Trophoblast cell (in vitro differentiated cells and primary cell): Measurements from ENCODE around the gene GOLGA5.
"Not testable (repeated sequence)": the region's sequence is repeated elsewhere in the genome, so short reads cannot be mapped to it uniquely, and the experiment has no call there.

Source experiments
- DNase-seq, 2 donors: peaks; one replicate each; pipeline ENCODE4 v3.0.0-alpha.2; 2016
- H2AFZ ChIP-seq: 2 replicates; pipeline ENCODE4 v1.6.1; 2013; ENCODE audit warnings: low read length, moderate library complexity, mild to moderate bottlenecking; ENCODE audit not compliant: insufficient read depth, poor library complexity
- H2AK5ac ChIP-seq: 2 replicates; pipeline ENCODE4 v1.6.1; 2013; ENCODE audit warnings: mild to moderate bottlenecking, low read length
- H2BK120ac ChIP-seq: 2 replicates; pipeline ENCODE4 v1.6.1; 2013; ENCODE audit warnings: low read length, mild to moderate bottlenecking, moderate library complexity; ENCODE audit not compliant: insufficient read depth, poor library complexity
- H2BK12ac ChIP-seq: 2 replicates; pipeline ENCODE4 v1.6.1; 2013; ENCODE audit warnings: mild to moderate bottlenecking, low read length, moderate library complexity
- H2BK5ac ChIP-seq: 2 replicates; pipeline ENCODE4 v1.6.1; 2013; ENCODE audit warnings: low read length, low read depth, moderate library complexity, mild to moderate bottlenecking; ENCODE audit not compliant: poor library complexity
- H3K14ac ChIP-seq: 2 replicates; pipeline ENCODE4 v1.6.1; 2013; ENCODE audit warnings: mild to moderate bottlenecking, low read length
- H3K18ac ChIP-seq: 2 replicates; pipeline ENCODE4 v1.6.1; 2013; ENCODE audit warnings: mild to moderate bottlenecking, low read length
- H3K23ac ChIP-seq: 2 replicates; pipeline ENCODE4 v1.6.1; 2013; ENCODE audit warnings: low read length
- H3K27ac ChIP-seq: 2 replicates; pipeline ENCODE4 v1.5.1; 2013; ENCODE audit warnings: low read depth, mild to moderate bottlenecking, inconsistent platforms, low read length, moderate library complexity
- H3K27me3 ChIP-seq: 2 replicates; pipeline ENCODE4 v1.6.1; 2013; ENCODE audit warnings: inconsistent platforms, mild to moderate bottlenecking, low read length, moderate library complexity; ENCODE audit not compliant: insufficient read depth
- H3K36me3 ChIP-seq, 2 experiments: 1 replicate in 1 of 2; 2 replicates in 1 of 2; pipeline ENCODE4 v1.6.1; 2013; ENCODE audit warnings: low read length in 2 of 2, mild to moderate bottlenecking in 2 of 2, moderate library complexity in 1 of 2; ENCODE audit not compliant: insufficient read depth in 2 of 2, control insufficient read depth in 1 of 2
- H3K4ac ChIP-seq: 2 replicates; pipeline ENCODE4 v1.6.1; 2013; ENCODE audit warnings: low read depth, mild to moderate bottlenecking, low read length, moderate library complexity
- H3K4me1 ChIP-seq, 2 experiments: 1 replicate in 1 of 2; 2 replicates in 1 of 2; pipeline ENCODE4 v1.6.1; 2013; ENCODE audit warnings: low read length in 2 of 2, mild to moderate bottlenecking in 2 of 2, moderate library complexity in 1 of 2; ENCODE audit not compliant: insufficient read depth in 2 of 2, control insufficient read depth in 1 of 2
- H3K4me2 ChIP-seq: 2 replicates; pipeline ENCODE4 v1.6.1; 2013; ENCODE audit warnings: inconsistent platforms, mild to moderate bottlenecking, low read length, moderate library complexity
- H3K4me3 ChIP-seq: 2 replicates; pipeline ENCODE4 v1.5.1; 2013; ENCODE audit warnings: mild to moderate bottlenecking, low read depth, low read length, inconsistent platforms
- H3K79me1 ChIP-seq: one replicate; pipeline ENCODE4 v1.6.1; 2013; ENCODE audit warnings: low read length
- H3K79me2 ChIP-seq: 2 replicates; pipeline ENCODE4 v1.6.1; 2013; ENCODE audit warnings: low read length, mild to moderate bottlenecking; ENCODE audit not compliant: control insufficient read depth, insufficient read depth, poor library complexity
- H3K9ac ChIP-seq: 2 replicates; pipeline ENCODE4 v1.6.1; 2013; ENCODE audit warnings: mild to moderate bottlenecking, low read length
- H3K9me3 ChIP-seq: 2 replicates; pipeline ENCODE4 v1.6.1; 2013; ENCODE audit warnings: low read depth, mild to moderate bottlenecking, control low read depth, inconsistent platforms, low read length; ENCODE audit not compliant: insufficient read depth
- H4K12ac ChIP-seq: 2 replicates; pipeline ENCODE4 v1.6.1; 2013; ENCODE audit warnings: low read depth, mild to moderate bottlenecking, low read length, moderate library complexity
- H4K8ac ChIP-seq: 2 replicates; pipeline ENCODE4 v1.6.1; 2013; ENCODE audit warnings: low read depth, mild to moderate bottlenecking, low read length, moderate library complexity
- H4K91ac ChIP-seq: one replicate; pipeline ENCODE4 v1.6.1; 2013; ENCODE audit warnings: low read depth, mild to moderate bottlenecking, low read length, moderate library complexity
- WGBS: extraction: QIAGEN DNeasy Blood & Tissue Kit; methylation state at CpG from one replicate; pipeline ENCODE4 v1.1.7; 2013; ENCODE audit warnings: missing lambda C conversion rate; ENCODE audit not compliant: insufficient read length, insufficient coverage; ENCODE audit errors: extremely low coverage; 5-methylcytosine and 5-hydroxymethylcytosine counted together

The GOLGA5 gene

GRCh38 chr14:92813201-92813600 lies 19.1 kb downstream of the GOLGA5 start:
- H3K9ac ChIP-seq, result no peak overlapping the region
- no peak overlapping the region for H2BK12ac ChIP-seq
- H3K4ac ChIP-seq, result no peak overlapping the region
- H3K79me1 ChIP-seq, result no peaks in the 10 kb centered on the region
- H3K4me3 ChIP-seq, result no peak overlapping the region
- H3K27me3 ChIP-seq, result no peaks in the 10 kb centered on the region
- H2BK5ac ChIP-seq, result no peak overlapping the region
- H3K36me3 ChIP-seq, result peaks cover 17 to 37% of the 10 kb centered on the region in 2 experiments
- no peak overlapping the region for H2BK120ac ChIP-seq
- H4K8ac ChIP-seq, result no peak overlapping the region
- H3K18ac ChIP-seq, result no peak overlapping the region
- H3K23ac ChIP-seq, result no peak overlapping the region
- no peak overlapping the region for H2AFZ ChIP-seq
- WGBS, result no CpG with 5 or more reads among the region's 3 CpGs
- H3K9me3 ChIP-seq, result no peaks in the 10 kb centered on the region
- no peak overlapping the region for H4K91ac ChIP-seq
- H2AK5ac ChIP-seq, result no peak overlapping the region
- H3K79me2 ChIP-seq, result no peaks in the 10 kb centered on the region
- H3K14ac ChIP-seq, result no peak overlapping the region
- no peak for DNase-seq
- no peak overlapping the region for H3K27ac ChIP-seq
- H4K12ac ChIP-seq, result no peak overlapping the region
- no peak overlapping the region for H3K4me2 ChIP-seq
- no peaks in the 10 kb centered on the region for H3K4me1 ChIP-seq

GRCh38 chr14:92819011-92819597 lies 25.0 kb downstream of the GOLGA5 start:
- Histone ChIP-seq H3K4ac (no peak overlapping the region), H4K91ac (no peak overlapping the region), H3K79me1 (no peaks in the 10 kb centered on the region), H4K12ac (no peak overlapping the region), H3K18ac (no peak overlapping the region), H3K23ac (no peak overlapping the region), H3K36me3 (peaks cover 26 to 33% of the 10 kb centered on the region in 2 experiments), H3K27ac (no peak overlapping the region), H2AK5ac (no peak overlapping the region), H3K9me3 (no peaks in the 10 kb centered on the region), H2BK5ac (no peak overlapping the region), H3K4me1 (no peaks in the 10 kb centered on the region), H2BK12ac (no peak overlapping the region), H3K79me2 (no peaks in the 10 kb centered on the region), H3K14ac (no peak overlapping the region), H2BK120ac (no peak overlapping the region), H3K27me3 (no peaks in the 10 kb centered on the region), H4K8ac (no peak overlapping the region), H2AFZ (no peak overlapping the region), H3K9ac (no peak overlapping the region), H3K4me3 (no peak overlapping the region), H3K4me2 (no peak overlapping the region)
- no peak for DNase-seq
- no CpG with 5 or more reads among the region's 6 CpGs for WGBS

GRCh38 chr14:92819680-92820535 lies 25.8 kb downstream of the GOLGA5 start:
- H3K9ac ChIP-seq, H3K14ac ChIP-seq, H3K4me3 ChIP-seq, H2AFZ ChIP-seq, H3K4ac ChIP-seq, H3K27ac ChIP-seq, DNase-seq, H3K18ac ChIP-seq, H3K9me3 ChIP-seq, H3K23ac ChIP-seq, H2AK5ac ChIP-seq, H4K8ac ChIP-seq, H3K27me3 ChIP-seq, H2BK5ac ChIP-seq, H3K4me2 ChIP-seq, H2BK12ac ChIP-seq, H2BK120ac ChIP-seq, H4K12ac ChIP-seq, H3K79me2 ChIP-seq, H3K4me1 ChIP-seq, H3K79me1 ChIP-seq, H4K91ac ChIP-seq: not testable (repeated sequence)
- H3K36me3 ChIP-seq, result peaks cover 23 to 32% of the 10 kb centered on the region in 2 experiments
- no CpG with 5 or more reads among the region's 13 CpGs for WGBS

GRCh38 chr14:92820536-92820840 lies 26.4 kb downstream of the GOLGA5 start:
- not testable (repeated sequence) for H3K18ac ChIP-seq, H3K4ac ChIP-seq, H3K27me3 ChIP-seq, H2BK5ac ChIP-seq, H4K12ac ChIP-seq, H3K23ac ChIP-seq, H3K14ac ChIP-seq, H3K27ac ChIP-seq, H4K91ac ChIP-seq, H3K4me3 ChIP-seq, H3K79me2 ChIP-seq, H3K4me1 ChIP-seq, H3K9me3 ChIP-seq, H2AK5ac ChIP-seq, H3K9ac ChIP-seq, H2AFZ ChIP-seq, H4K8ac ChIP-seq, H2BK120ac ChIP-seq, H3K79me1 ChIP-seq, H2BK12ac ChIP-seq, DNase-seq, H3K4me2 ChIP-seq
- no CpG with 5 or more reads among the region's 7 CpGs for WGBS
- peaks cover 26 to 34% of the 10 kb centered on the region in 2 experiments for H3K36me3 ChIP-seq
